ENCODE results near the gene AVPR2. TPM values are rescaled to one million over a fixed set of nuclear protein-coding genes. Genes with fewer than 3 reads are reported as not detected.

Gene AVPR2
- polyA plus RNA-seq, 1 donor from 2014 or later = not detected

DNA sequence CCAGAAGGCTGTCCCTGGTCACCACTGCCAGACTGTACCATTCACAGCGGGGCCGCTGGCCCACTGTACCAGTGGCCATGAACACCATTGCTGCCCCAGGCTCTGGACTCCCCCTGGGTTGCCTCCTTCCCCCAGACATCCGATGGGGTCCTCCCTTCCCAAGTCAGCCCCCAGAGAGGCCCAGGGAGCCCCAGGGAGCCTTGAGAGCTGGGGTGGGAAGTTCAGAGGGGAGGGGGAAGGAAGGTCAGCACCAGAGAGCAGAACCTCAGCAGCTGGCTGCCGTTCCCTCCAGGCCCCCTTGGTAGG lies 22.0 kb downstream of the AVPR2 start:
- no peaks in the 10 kb centered on the region for H3K36me3 ChIP-seq (ENCODE audit: insufficient read depth, low read length)
- no peak overlapping the region for H3K4me2 ChIP-seq (ENCODE audit: low read length)
- H3K4me3 ChIP-seq (ENCODE audit: low read length) = peak overlapping the region; percentile 71
- no peaks in the 10 kb centered on the region for H4K20me1 ChIP-seq (ENCODE audit: insufficient read depth)
- no peak overlapping the region for H2AFZ ChIP-seq (ENCODE audit: low read depth, low read length)
- H3K9ac ChIP-seq (ENCODE audit: low read length) = peak overlapping the region; percentile 92
- H3K9me2 ChIP-seq (ENCODE audit: insufficient read depth, low read length) = no peaks in the 10 kb centered on the region
- no peaks in the 10 kb centered on the region for H3K79me2 ChIP-seq (replicated peaks; ENCODE audit: insufficient read depth, low read length)
- no peaks in the 10 kb centered on the region for H3K9me3 ChIP-seq (ENCODE audit: low read length)
- no peaks in the 10 kb centered on the region for H3K27me3 ChIP-seq (ENCODE audit: insufficient read depth, low read depth, low read length)
- peak overlapping the region; percentile 94 for H3K27ac ChIP-seq (ENCODE audit: low read length)
- no peak for TF ChIP-seq MXI1 (conservative IDR thresholded peaks at IDR 0.05; ENCODE audit: poor library complexity, severe bottlenecking)
- TF ChIP-seq, protein P1, sequence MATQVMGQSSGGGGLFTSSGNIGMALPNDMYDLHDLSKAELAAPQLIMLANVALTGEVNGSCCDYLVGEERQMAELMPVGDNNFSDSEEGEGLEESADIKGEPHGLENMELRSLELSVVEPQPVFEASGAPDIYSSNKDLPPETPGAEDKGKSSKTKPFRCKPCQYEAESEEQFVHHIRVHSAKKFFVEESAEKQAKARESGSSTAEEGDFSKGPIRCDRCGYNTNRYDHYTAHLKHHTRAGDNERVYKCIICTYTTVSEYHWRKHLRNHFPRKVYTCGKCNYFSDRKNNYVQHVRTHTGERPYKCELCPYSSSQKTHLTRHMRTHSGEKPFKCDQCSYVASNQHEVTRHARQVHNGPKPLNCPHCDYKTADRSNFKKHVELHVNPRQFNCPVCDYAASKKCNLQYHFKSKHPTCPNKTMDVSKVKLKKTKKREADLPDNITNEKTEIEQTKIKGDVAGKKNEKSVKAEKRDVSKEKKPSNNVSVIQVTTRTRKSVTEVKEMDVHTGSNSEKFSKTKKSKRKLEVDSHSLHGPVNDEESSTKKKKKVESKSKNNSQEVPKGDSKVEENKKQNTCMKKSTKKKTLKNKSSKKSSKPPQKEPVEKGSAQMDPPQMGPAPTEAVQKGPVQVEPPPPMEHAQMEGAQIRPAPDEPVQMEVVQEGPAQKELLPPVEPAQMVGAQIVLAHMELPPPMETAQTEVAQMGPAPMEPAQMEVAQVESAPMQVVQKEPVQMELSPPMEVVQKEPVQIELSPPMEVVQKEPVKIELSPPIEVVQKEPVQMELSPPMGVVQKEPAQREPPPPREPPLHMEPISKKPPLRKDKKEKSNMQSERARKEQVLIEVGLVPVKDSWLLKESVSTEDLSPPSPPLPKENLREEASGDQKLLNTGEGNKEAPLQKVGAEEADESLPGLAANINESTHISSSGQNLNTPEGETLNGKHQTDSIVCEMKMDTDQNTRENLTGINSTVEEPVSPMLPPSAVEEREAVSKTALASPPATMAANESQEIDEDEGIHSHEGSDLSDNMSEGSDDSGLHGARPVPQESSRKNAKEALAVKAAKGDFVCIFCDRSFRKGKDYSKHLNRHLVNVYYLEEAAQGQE (IDR thresholded peaks at IDR 0.05; ENCODE audit: borderline replicate concordance) = no peak
- TF ChIP-seq, protein P2, sequence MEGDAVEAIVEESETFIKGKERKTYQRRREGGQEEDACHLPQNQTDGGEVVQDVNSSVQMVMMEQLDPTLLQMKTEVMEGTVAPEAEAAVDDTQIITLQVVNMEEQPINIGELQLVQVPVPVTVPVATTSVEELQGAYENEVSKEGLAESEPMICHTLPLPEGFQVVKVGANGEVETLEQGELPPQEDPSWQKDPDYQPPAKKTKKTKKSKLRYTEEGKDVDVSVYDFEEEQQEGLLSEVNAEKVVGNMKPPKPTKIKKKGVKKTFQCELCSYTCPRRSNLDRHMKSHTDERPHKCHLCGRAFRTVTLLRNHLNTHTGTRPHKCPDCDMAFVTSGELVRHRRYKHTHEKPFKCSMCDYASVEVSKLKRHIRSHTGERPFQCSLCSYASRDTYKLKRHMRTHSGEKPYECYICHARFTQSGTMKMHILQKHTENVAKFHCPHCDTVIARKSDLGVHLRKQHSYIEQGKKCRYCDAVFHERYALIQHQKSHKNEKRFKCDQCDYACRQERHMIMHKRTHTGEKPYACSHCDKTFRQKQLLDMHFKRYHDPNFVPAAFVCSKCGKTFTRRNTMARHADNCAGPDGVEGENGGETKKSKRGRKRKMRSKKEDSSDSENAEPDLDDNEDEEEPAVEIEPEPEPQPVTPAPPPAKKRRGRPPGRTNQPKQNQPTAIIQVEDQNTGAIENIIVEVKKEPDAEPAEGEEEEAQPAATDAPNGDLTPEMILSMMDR (IDR thresholded peaks at IDR 0.05; ENCODE audit: poor library complexity, severe bottlenecking) = no peak
- no peak for TF ChIP-seq EP300 (conservative IDR thresholded peaks at IDR 0.05; ENCODE audit: poor library complexity, severe bottlenecking)
- no peak for TF ChIP-seq EZH2 (IDR thresholded peaks at IDR 0.05; ENCODE audit: borderline replicate concordance, insufficient read depth, low read length, poor library complexity, severe bottlenecking)
- no peak for TF ChIP-seq RAD21 (conservative IDR thresholded peaks at IDR 0.05)
- TF ChIP-seq TAF1 (IDR thresholded peaks at IDR 0.05; ENCODE audit: low read depth) = no peak
- TF ChIP-seq SMC3 (conservative IDR thresholded peaks at IDR 0.05; ENCODE audit: poor library complexity) = no peak
- TF ChIP-seq POLR2AphosphoS5 (IDR thresholded peaks at IDR 0.05) = no peak
- H3F3A ChIP-seq (ENCODE audit: insufficient read depth, low read length, poor library complexity, severe bottlenecking) = no peaks in the 10 kb centered on the region

DNA sequence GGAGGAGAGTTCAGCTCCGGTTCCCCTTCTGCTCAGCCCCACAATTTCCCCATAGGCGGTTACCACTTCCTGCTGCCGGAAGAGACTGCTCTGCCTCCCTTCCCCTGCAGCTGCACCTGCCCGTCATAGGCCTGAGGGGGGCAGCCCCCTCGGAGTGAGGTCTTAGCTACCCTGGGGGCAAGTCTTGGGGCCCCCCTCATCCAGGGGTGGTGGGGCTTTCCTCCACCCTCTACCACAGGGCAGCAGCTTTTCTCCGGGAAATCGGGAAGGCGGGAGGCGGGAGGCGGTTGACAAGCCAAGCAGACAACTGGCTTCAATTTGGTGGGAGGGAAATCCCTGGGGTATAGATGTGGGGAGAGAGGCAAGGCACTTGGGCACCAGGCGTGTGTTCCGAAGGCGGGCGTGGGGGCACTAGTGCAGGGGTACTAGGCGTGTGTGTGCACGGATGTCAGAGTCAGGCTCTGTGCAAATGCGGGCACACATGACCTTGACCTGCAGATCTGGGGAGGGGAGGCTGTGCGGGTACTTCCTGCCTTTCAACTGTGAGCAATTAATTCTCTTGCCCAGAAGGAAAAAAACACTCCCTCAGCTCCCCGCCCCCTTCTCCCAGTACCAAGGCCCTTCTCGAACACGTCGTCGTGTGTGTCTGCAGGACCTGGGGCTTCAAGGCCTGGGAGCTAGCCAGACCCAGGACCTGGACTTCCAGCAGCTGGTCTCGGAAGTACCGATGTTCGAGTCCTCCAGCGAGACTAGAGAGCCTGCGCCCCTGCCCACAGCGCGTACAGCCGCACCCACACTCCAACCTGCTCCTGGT lies 22.6 kb downstream of the AVPR2 start:
- no peaks in the 10 kb centered on the region for H4K20me1 ChIP-seq (ENCODE audit: insufficient read depth)
- no peaks in the 10 kb centered on the region for H3K27me3 ChIP-seq (ENCODE audit: insufficient read depth, low read depth, low read length)
- H3F3A ChIP-seq (ENCODE audit: insufficient read depth, low read length, poor library complexity, severe bottlenecking) = no peaks in the 10 kb centered on the region
- H3K4me2 ChIP-seq (ENCODE audit: low read length) = peak overlapping the region; percentile 80
- no peaks in the 10 kb centered on the region for H3K79me2 ChIP-seq (replicated peaks; ENCODE audit: insufficient read depth, low read length)
- H3K9me3 ChIP-seq (ENCODE audit: low read length) = no peaks in the 10 kb centered on the region
- H3K4me3 ChIP-seq (ENCODE audit: low read length) = peak overlapping the region; percentile 71
- TF ChIP-seq RAD21 (conservative IDR thresholded peaks at IDR 0.05) = no peak
- TF ChIP-seq TAF1 (IDR thresholded peaks at IDR 0.05; ENCODE audit: low read depth) = no peak
- TF ChIP-seq, protein P1 (IDR thresholded peaks at IDR 0.05; ENCODE audit: borderline replicate concordance) = no peak
- no peak for TF ChIP-seq EP300 (conservative IDR thresholded peaks at IDR 0.05; ENCODE audit: poor library complexity, severe bottlenecking)
- TF ChIP-seq MXI1 (conservative IDR thresholded peaks at IDR 0.05; ENCODE audit: poor library complexity, severe bottlenecking) = no peak
- no peak for TF ChIP-seq SMC3 (conservative IDR thresholded peaks at IDR 0.05; ENCODE audit: poor library complexity)
- no peak for TF ChIP-seq EZH2 (IDR thresholded peaks at IDR 0.05; ENCODE audit: borderline replicate concordance, insufficient read depth, low read length, poor library complexity, severe bottlenecking)
- TF ChIP-seq, protein P2 (IDR thresholded peaks at IDR 0.05; ENCODE audit: poor library complexity, severe bottlenecking) = no peak
- no peak for TF ChIP-seq POLR2AphosphoS5 (IDR thresholded peaks at IDR 0.05)
- H3K9me2 ChIP-seq (ENCODE audit: insufficient read depth, low read length) = no peaks in the 10 kb centered on the region
- H3K36me3 ChIP-seq (ENCODE audit: insufficient read depth, low read length) = no peaks in the 10 kb centered on the region
- H2AFZ ChIP-seq (ENCODE audit: low read depth, low read length) = no peak overlapping the region
- peak overlapping the region; percentile 94 for H3K27ac ChIP-seq (ENCODE audit: low read length)
- H3K9ac ChIP-seq (ENCODE audit: low read length) = peak overlapping the region; percentile 92

Data from neural cell (in vitro differentiated cells).